ENCODE data around the gene ABCA9. TPM values are rescaled to one million over a fixed set of nuclear protein-coding genes. Genes with fewer than 3 reads are reported as not detected.
A peak's percentile ranks its signal among the peaks of the same experiment; 100 is the strongest.

Gene ABCA9
- total and polyA plus RNA-seq, 9 of the 15 experiments (the other 6 are each of a cell fraction or from before 2014, with no cell fraction given) = 0.04 TPM; not detected in 8

- no peak for TF ChIP-seq E2F4 (CRISPR knock-in tag; IDR thresholded peaks at IDR 0.05; ENCODE audit: low read depth)
- TF ChIP-seq KLF6 (CRISPR knock-in tag; IDR thresholded peaks at IDR 0.05; ENCODE audit: borderline replicate concordance) = no peak
- TF ChIP-seq NR2C2 (CRISPR knock-in tag; IDR thresholded peaks at IDR 0.05) = no peak
- no peak for TF ChIP-seq NR2C2 (tag; IDR thresholded peaks at IDR 0.05)
- TF ChIP-seq GATA2 (CRISPR knock-in tag; IDR thresholded peaks at IDR 0.05) = no peak
- TF ChIP-seq DNMT1 (IDR thresholded peaks at IDR 0.05) = no peak
- TF ChIP-seq C11orf30 (IDR thresholded peaks at IDR 0.05; ENCODE audit: low read depth) = no peak
- no peak for TF ChIP-seq ZNF407 (IDR thresholded peaks at IDR 0.05; ENCODE audit: low read depth)
- TF ChIP-seq MECOM (CRISPR knock-in tag; IDR thresholded peaks at IDR 0.05) = no peak
- peak; percentile 31; the same call in 1 of the 2 replicates for TF ChIP-seq MAFF (IDR thresholded peaks at IDR 0.05; ENCODE audit: low read length)
- TF ChIP-seq POLR2AphosphoS2 (IDR thresholded peaks at IDR 0.05; ENCODE audit: low read length) = no peak
- TF ChIP-seq ZBTB12 (CRISPR knock-in tag; IDR thresholded peaks at IDR 0.05) = no peak
- TF ChIP-seq CEBPG (CRISPR knock-in tag; IDR thresholded peaks at IDR 0.05) = no peak
- TF ChIP-seq CEBPG (tag; conservative IDR thresholded peaks at IDR 0.05 in 1 of 2, IDR thresholded peaks at IDR 0.05 in 1 of 2) = peak; percentile 52 to 57; a peak in 1 of 4 replicates
- no peak for TF ChIP-seq ZBTB7A (IDR thresholded peaks at IDR 0.05; ENCODE audit: borderline replicate concordance, control insufficient read depth, low read depth, low read length)
- TF ChIP-seq THRB (CRISPR knock-in tag; conservative IDR thresholded peaks at IDR 0.05) = no peak
- no peak for TF ChIP-seq STAT5A (IDR thresholded peaks at IDR 0.05; ENCODE audit: borderline replicate concordance, low read length)
Measured at GRCh38 chr17:68950725-68951124, 110.0 kb downstream of the ABCA9 start (continued).
